GM21447 (cell line): ENCODE results near the gene SPTA1.

Experiments used
- ATAC-seq: cut with Tn5 transposase; IDR thresholded peaks from one replicate; pipeline ENCODE4 v1.9.1; 2021; ENCODE audit not compliant: unreplicated experiment

The SPTA1 gene

DNA sequence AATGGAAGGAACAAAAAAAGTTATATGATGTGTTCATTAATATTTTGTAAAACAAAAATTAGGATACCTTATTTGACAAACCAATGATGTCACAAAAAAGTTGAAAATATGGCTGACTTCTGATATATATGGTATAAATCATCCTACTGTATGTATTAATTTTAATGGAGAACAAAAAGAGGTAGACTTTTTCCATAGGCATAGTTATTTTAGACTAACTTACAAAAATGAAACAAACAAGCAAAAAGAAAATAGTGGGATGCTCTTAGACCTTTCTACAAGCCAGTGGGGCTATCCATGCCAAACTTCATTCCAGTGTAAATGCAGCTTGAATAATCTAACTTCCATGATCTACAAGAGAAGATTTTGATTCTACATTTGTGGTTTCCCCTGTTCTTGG, 522 bp upstream of the SPTA1 start:
- no peak for ATAC-seq

DNA sequence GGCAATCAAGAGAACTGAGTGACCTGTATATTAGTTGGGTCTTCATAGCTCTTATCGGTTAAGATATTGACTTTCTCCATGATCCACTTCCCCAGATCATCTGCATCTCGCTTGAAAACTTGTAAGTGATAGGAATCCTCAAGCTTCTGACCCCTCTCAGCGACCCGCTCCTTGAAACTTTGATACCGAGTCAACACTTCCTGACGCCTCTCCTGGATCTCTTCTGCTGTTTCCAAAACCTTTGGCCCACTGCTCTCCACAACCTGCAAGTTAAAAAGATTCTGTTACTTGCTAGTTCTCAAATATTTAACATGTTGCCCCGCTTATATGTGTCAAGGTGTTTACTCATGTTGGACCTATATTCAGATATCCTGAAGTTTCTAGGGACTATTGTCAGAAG, 1.4 kb downstream of the SPTA1 start:
- ATAC-seq = no peak

DNA sequence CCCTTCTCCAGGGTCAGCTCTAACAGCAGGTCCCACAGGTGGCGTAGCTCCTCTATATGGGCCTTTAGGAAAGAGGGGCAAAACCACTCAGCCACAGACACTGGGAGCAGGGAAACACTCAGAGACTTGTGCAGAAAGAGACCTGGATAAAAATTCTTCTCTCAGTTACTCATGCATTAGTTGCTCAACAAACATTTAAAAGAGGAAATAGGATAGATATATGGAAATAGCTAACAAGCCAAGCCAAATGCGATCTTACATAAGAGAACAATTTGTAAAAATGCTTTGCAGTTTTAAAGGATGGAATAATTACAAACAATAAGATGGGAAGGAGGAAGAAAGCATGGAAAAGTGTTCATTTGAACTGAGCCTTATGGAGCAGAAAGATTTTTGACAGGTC, 4.9 kb downstream of the SPTA1 start:
- no peak for ATAC-seq

- no peak for ATAC-seq
These were observed 7.2 kb downstream of the SPTA1 start for GRCh38 chr1:158679289-158679688.

- ATAC-seq = no peak
These were observed 10.8 kb downstream of the SPTA1 start for GRCh38 chr1:158675563-158676323.

GRCh38 chr1:158674302-158674701, 12.2 kb downstream of the SPTA1 start:
- no peak for ATAC-seq

DNA sequence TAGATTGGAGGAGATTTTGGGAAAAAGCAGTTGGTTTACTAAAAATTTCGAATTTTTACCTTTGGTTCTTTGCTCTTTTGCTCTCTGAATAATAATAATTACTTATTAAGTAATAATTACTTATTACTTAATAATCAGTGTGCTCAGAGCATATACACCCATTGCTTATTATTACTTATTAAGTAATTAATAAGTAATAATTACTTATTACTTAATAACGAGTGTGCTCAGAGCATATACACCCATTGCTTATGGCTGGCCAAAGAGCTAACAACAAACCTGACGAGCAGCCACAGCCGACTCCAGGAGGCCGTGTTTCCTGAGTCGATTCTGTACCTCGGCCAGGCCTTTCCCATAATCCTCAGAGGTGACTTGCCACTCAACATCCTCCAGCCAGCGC, 20.5 kb downstream of the SPTA1 start:
- ATAC-seq = no peak

DNA sequence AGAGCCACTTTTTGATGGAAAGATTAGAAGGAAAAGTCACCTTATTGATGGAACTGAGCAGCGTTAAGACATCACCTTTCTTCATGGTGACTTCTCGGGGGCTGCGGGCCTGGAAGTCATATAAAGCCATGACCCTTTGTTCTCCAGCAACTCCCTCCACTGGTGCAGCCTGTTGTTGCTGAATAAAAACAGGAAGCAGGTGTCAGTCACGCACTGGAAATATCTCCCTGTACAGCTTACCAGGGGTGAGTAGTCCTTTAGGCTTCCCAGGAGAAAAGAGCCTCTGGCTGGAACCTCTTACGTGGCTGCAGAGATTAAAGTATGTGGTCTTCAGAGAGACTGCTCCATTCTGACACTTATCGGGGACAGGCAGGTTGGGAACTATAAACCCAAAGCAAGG, 31.9 kb downstream of the SPTA1 start:
- no peak for ATAC-seq

- no peak for ATAC-seq
These were observed 32.4 kb downstream of the SPTA1 start for GRCh38 chr1:158654086-158654485.

DNA sequence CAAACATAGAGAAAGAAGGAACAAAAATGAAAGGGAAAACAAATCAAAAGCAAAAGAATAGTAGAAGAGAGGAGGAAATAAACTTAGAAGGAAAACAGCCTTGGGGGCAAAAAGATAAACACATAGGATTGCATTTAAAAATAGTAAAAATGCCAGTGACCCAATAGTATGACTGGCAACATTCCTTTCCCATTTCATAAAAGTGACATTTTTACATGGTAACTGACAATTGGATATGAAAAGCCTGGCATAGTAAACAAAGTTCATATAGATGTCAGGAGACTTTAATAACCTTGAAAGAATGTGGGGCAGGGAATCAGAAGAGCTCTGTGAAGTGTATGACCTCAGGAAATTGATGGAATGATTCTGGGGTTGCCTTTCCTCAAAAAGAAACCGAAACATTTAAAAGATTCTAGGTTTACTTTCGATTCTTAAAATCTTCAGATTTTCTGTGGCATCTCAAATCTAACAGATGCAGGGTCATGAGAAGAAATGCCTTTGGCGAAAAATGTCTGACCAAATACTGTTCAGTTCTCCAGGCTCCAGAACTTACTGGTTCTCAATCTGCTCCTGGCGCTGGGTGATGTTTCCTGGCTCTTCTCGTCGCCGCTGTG, 33.7 kb downstream of the SPTA1 start:
- ATAC-seq = no peak

- ATAC-seq = no peak
These were observed 37.5 kb downstream of the SPTA1 start for GRCh38 chr1:158649052-158649451.

GRCh38 chr1:158646465-158646864, 40.0 kb downstream of the SPTA1 start:
- ATAC-seq = no peak

GRCh38 chr1:158644449-158644848, 42.1 kb downstream of the SPTA1 start:
- no peak for ATAC-seq

- ATAC-seq = no peak
These were observed 47.6 kb downstream of the SPTA1 start for GRCh38 chr1:158638904-158639303.

DNA sequence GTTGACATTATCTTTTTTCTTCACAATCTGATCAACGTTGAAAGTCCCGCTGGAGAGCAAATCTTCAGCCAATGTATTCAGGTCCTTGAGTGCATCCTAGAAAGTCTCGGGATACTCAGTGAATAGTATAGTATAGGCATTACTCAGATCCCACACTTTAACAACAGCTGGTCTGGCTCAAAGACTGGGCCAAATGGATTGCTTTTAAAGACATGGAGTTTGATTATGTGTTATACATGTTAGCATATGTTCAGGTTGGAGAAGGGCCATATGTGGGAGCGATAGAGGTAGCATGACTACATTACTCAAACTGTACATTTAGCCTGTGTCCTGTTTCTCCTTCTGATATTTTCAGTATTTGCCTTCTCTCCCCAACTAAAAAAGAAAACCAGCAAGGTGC, 48.4 kb downstream of the SPTA1 start:
- no peak for ATAC-seq

GRCh38 chr1:158613764-158614163, 72.8 kb downstream of the SPTA1 start:
- no peak for ATAC-seq

DNA sequence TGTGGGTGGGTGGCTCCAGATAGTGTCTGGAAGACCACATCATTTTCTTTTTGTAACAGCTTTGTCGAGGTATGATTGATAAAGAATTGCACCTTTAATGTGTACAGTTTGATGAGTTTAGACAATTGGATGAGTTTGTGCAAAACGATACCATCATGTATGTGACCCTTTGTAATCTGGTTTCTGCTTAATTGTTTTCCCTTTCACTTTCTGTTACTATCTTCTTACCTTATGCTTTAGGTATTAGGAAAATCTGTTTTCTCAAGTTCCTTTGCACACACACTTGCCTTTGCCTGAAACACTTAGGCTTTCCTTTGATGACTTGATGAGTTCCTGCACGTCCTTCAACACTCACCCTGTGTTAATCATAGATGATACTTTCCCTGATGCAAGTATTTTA, 74.6 kb downstream of the SPTA1 start:
- no peak for ATAC-seq

DNA sequence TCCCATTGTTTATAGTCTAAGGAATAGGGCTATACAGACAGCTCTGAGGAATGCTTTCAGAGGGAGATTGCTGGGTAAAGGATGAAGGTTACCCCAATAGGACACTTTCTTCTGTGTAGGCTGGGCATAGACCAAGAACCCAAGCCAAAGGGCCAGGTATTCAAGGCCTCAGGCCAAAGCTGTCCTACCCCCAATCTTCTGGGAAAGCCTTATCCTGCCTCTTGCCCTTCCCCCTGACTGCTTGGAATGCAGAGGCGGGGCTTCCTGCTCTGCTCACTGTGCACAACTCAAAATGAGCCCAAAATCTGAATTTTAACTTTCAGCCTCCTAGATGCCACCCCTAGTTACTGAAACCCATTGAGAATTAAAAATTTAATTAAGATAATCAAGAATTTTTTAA, 79.2 kb downstream of the SPTA1 start:
- no peak for ATAC-seq

- ATAC-seq = no peak
These were observed 81.5 kb downstream of the SPTA1 start, which contains the start of gene OR10Z1 for GRCh38 chr1:158604968-158605367. Gene OR10Z1 (plus strand): TSS chr1:158605268. CDS start chr1:158606439, 1,171 bp downstream.

DNA sequence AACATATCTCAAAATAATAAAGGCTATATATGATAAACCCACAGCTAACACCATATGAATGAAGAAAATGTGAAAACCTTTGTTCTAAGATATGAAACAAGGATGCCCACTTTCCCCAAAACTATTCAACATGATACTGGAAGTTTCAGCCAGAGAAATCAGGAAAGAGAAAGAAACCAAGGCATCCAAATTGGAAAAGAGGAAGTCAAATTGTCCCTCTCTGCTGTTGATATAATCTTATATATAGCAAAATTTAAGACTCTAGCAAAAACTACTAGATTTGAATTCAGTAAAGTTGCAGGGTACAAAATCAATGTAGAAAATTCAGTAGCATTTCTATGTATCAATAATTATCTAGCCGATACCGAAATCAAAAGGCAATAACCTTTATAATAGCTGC, 85.8 kb downstream of the SPTA1 start:
- no peak for ATAC-seq

DNA sequence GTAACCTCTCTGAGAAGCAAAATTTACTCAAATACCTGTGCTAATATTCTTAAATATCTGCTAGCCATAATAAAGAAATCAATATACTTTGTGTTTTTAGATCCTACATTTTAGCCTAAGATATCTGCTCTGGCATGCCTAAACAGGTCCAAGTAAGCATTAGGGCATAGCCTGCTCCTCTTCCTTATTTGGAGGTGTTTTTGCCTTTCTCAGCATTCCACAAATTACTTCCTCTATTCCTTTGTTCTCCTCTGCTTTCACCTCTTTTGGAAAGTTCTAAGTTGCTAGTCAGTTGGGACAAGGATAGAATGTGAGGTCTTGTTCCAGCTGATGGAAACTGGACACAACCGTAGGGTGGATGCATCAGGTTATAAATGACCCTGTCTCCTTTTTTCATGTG, 99.6 kb downstream of the SPTA1 start:
- ATAC-seq = no peak

DNA sequence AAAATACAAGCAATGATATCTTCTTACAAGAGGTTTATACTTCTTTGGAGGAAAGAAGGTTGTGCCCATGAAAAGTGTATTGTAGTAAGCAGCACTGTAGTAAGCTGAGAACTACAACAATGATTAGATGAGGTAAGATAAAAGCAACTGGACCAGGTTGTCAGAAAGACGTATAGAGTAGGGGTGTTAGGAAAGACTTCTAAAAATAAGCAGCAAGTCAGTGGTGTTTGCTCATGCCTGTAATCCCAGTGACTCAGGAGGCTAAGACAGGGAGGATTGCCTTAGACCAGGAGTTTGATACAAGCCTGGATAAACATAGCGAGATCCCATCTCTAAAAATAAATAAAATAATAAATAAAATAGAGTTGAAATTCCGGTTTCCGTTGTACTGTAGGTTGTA, 102.6 kb downstream of the SPTA1 start:
- no peak for ATAC-seq

- no peak for ATAC-seq
These were observed 106.8 kb downstream of the SPTA1 start, which contains the start of gene OR10X1 for GRCh38 chr1:158579733-158580132. Gene OR10X1 (minus strand): TSS chr1:158579899. CDS start chr1:158579899, 0 bp downstream.
